Measurements from ENCODE around the gene MND1. TPM values are rescaled to one million over a fixed set of nuclear protein-coding genes. Genes with fewer than 3 reads are reported as not detected.

Gene MND1
- total and polyA plus RNA-seq, 2 of the 8 experiments (the other 6 are each of a cell fraction or from before 2014, with no cell fraction given), result 4.4 to 26.2 TPM

DNA sequence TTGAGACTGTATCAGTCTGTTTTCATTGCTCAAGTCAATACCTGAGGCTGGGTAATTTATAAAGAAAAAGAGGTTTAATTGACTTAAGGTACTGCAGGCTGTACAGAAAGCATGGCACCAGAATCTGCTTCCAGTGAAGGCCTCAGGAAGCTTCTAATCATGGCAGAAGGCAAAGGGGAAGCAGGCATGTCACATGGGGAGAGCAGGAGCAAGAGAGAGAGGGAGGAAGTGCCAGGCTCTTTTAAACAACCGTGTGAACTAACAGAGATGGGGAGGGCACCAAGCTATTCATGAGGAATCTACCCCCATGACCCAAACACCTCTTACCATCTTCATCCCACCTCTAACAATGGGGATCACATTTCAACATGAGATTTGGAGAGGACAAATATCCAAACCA, 114.5 kb downstream of the MND1 start:
- Histone ChIP-seq H3K79me1 (ENCODE audit: low read depth, low read length) (no peaks in the 10 kb centered on the region), H3K4ac (replicated peaks; ENCODE audit: insufficient read length, low read depth, low read length) (no peak overlapping the region), H4K5ac (ENCODE audit: insufficient read length, low read depth, low read length) (no peak overlapping the region), H2BK120ac (replicated peaks; ENCODE audit: low read depth, low read length) (no peak overlapping the region), H2AFZ (ENCODE audit: low read length) (no peak overlapping the region), H3K79me2 (ENCODE audit: control insufficient read depth in 1 of 2, insufficient read depth in 2 of 2, low read length in 2 of 2) (no peaks in the 10 kb centered on the region), H2BK20ac (ENCODE audit: low read length) (no peak overlapping the region), H3K56ac (replicated peaks; ENCODE audit: insufficient read length, low read depth, low read length) (no peak overlapping the region), H2AK5ac (ENCODE audit: low read depth, low read length) (no peak overlapping the region), H4K8ac (ENCODE audit: extremely low read depth, insufficient read depth, low read length) (no peak overlapping the region), H3K14ac (ENCODE audit: insufficient read length) (no peak overlapping the region), H3K9ac (replicated peaks in 1 of 4; ENCODE audit: extremely low read depth in 1 of 4, low read depth in 3 of 4, low read length in 3 of 4) (no peak overlapping the region), H3K36me3 (ENCODE audit: control insufficient read depth in 2 of 4, insufficient read depth in 4 of 4, low read length in 3 of 4) (no peaks in the 10 kb centered on the region), H4K91ac (replicated peaks; ENCODE audit: insufficient read length, low read length) (no peak overlapping the region), H3K4me1 (replicated peaks in 1 of 4; ENCODE audit: control insufficient read depth in 3 of 4, insufficient read depth in 4 of 4, low read length in 3 of 4) (no peaks in the 10 kb centered on the region), H4K20me1 (replicated peaks in 1 of 2; ENCODE audit: control insufficient read depth in 1 of 2, insufficient read depth in 2 of 2, low read length in 2 of 2) (no peaks in the 10 kb centered on the region), H3K4me3 (ENCODE audit: extremely low read depth in 1 of 4, insufficient read depth in 2 of 4, low read depth in 3 of 4, low read length in 4 of 4) (no peak overlapping the region), H3K27me3 (replicated peaks in 1 of 4; ENCODE audit: control insufficient read depth in 3 of 4, extremely low read depth in 1 of 4, insufficient read depth in 3 of 4, low read length in 3 of 4) (no peaks in the 10 kb centered on the region), H3K23me2 (ENCODE audit: low read depth, low read length) (no peaks in the 10 kb centered on the region), H3K9me3 (ENCODE audit: insufficient read depth in 2 of 2, low read depth in 1 of 2, low read length in 1 of 2) (no peaks in the 10 kb centered on the region), H3K4me2 (ENCODE audit: insufficient read depth in 1 of 2, low read depth in 2 of 2, low read length in 2 of 2) (no peak overlapping the region), H2BK15ac (ENCODE audit: low read length) (no peak overlapping the region), H3K23ac (ENCODE audit: insufficient read length) (no peak overlapping the region), H3K18ac (ENCODE audit: extremely low read depth, low read length) (no peak overlapping the region), H2BK12ac (ENCODE audit: low read depth, low read length) (no peak overlapping the region), H3K27ac (ENCODE audit: low read depth, low read length) (no peak overlapping the region), H2BK5ac (ENCODE audit: low read depth, low read length) (no peak overlapping the region)
- POLR2A ChIA-PET (ENCODE audit: partially characterized antibody), result no interaction called here
- WGBS, 2 experiments (ENCODE audit: extremely low coverage in 1 of 2, insufficient coverage in 1 of 2, insufficient read length in 1 of 2, insufficient replicate concordance in 2 of 2, low coverage in 1 of 2, low lambda C conversion rate in 2 of 2, missing lambda C conversion rate in 1 of 2), result 80% methylated on average over 1 of the region's 1 CpG; no CpG with 5 or more reads in 1 of the 2 experiments
- CTCF ChIA-PET (ENCODE audit: partially characterized antibody), result interaction anchor here (1.5 kb wide), 1 partner anchor 8 kb away, joined by 4 read pairs; no protein-coding TSS in a partner anchor
- DNase-seq (ENCODE audit: low read depth in 1 of 2, low spot score in 2 of 2), result no peak
- no peak for FAIRE-seq
- no peak for TF ChIP-seq CEBPB (IDR thresholded peaks at IDR 0.05; ENCODE audit: low read depth, low read length)
- TF ChIP-seq MAFK (IDR thresholded peaks at IDR 0.05; ENCODE audit: low read depth, low read length), result no peak
- no peak for TF ChIP-seq SRF (IDR thresholded peaks at IDR 0.05; ENCODE audit: low read depth, low read length)
- no peak for TF ChIP-seq TAF1 (IDR thresholded peaks at IDR 0.05; ENCODE audit: low read depth, low read length)
- TF ChIP-seq KDM1A (IDR thresholded peaks at IDR 0.05; ENCODE audit: borderline replicate concordance, low read length), result no peak
- no peak for TF ChIP-seq SP2 (IDR thresholded peaks at IDR 0.05; ENCODE audit: low read length)
- TF ChIP-seq KDM4A (IDR thresholded peaks at IDR 0.05; ENCODE audit: low read depth, low read length, severe bottlenecking), result no peak
- TF ChIP-seq, protein P1, sequence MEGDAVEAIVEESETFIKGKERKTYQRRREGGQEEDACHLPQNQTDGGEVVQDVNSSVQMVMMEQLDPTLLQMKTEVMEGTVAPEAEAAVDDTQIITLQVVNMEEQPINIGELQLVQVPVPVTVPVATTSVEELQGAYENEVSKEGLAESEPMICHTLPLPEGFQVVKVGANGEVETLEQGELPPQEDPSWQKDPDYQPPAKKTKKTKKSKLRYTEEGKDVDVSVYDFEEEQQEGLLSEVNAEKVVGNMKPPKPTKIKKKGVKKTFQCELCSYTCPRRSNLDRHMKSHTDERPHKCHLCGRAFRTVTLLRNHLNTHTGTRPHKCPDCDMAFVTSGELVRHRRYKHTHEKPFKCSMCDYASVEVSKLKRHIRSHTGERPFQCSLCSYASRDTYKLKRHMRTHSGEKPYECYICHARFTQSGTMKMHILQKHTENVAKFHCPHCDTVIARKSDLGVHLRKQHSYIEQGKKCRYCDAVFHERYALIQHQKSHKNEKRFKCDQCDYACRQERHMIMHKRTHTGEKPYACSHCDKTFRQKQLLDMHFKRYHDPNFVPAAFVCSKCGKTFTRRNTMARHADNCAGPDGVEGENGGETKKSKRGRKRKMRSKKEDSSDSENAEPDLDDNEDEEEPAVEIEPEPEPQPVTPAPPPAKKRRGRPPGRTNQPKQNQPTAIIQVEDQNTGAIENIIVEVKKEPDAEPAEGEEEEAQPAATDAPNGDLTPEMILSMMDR (IDR thresholded peaks at IDR 0.05; ENCODE audit: control extremely low read depth in 1 of 3, insufficient read depth in 1 of 3, low read depth in 1 of 3, low read length in 3 of 3), result no peak
- TF ChIP-seq CHD1 (IDR thresholded peaks at IDR 0.05; ENCODE audit: low read depth, low read length), result no peak
- no peak for TF ChIP-seq SIX5 (IDR thresholded peaks at IDR 0.05; ENCODE audit: low read depth, low read length)
- TF ChIP-seq SIRT6 (IDR thresholded peaks at IDR 0.05; ENCODE audit: low read length), result no peak
- no peak for TF ChIP-seq RBBP5 (IDR thresholded peaks at IDR 0.05; ENCODE audit: borderline replicate concordance, low read depth, low read length)
- TF ChIP-seq BACH1 (IDR thresholded peaks at IDR 0.05; ENCODE audit: low read length), result no peak
- TF ChIP-seq SAP30 (IDR thresholded peaks at IDR 0.05; ENCODE audit: insufficient read depth, insufficient replicate concordance, low read length), result no peak

Data from H1 (cell line).